NCI-H1105 (cell line): Measurements from ENCODE around the gene SLC66A2.

Source experiments
- DNase-seq: peaks from one replicate; lab custom pipeline; 2025; lab: John Stamatoyannopoulos, UW

SLC66A2 gene

DNA sequence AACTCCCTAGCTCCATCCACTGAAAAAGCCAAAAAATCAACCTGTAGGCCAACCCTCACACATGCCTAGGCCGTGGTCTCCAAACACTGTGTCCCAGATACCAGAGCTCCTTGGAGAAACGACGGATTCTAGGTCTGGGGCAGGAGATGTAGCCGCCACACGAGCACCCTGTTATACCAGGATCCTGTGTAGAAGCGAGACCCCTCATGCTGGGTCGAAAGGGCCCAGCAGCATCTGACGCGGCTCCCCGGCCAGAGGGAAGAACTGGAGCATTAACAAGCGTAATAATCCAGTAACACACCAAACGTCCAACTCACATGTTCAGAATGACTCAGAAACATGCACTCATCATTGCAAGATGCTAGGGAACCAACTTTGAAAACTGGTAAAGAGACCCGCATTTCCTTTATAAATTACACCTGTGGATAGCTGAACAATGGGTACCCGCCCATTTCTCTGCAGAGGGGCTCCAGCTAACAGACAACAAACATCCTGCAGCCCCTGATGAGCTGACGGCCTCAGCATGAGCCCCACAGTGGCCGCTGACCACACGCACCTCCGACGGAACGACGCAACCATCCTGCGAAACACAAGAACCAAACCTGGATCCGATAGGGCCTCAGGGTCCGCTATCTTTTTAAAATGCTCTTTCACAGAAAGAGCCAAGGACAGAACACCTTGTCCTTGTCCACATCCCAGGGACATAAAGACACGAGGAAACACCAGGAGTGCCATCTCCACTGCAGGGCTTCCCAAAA lies 14.2 kb downstream of the SLC66A2 start:
- DNase-seq: no peak

GRCh38 chr18:79936641-79937040 lies 14.8 kb downstream of the SLC66A2 start:
- no peak for DNase-seq

DNA sequence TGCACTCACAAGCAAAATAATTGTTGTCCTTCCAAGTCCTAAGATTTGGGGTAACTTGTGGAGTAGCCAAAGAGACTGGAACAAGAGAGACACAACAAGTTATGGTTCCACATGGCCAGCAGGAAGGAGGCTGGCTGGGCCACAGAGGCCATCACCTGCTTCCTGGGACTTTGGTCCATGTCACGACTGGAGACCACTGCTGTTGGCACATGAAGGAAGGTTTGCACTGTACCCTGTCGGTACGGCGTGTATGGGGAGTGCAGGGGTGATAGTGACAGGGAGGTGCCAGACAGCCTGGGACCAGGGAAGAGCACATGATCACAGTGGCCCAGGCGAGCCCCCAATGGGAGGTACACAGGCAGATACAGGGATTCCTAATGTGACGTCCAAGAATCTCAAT lies 15.5 kb downstream of the SLC66A2 start:
- DNase-seq: no peak

GRCh38 chr18:79935499-79935898 lies 16.0 kb downstream of the SLC66A2 start:
- DNase-seq: no peak

DNA sequence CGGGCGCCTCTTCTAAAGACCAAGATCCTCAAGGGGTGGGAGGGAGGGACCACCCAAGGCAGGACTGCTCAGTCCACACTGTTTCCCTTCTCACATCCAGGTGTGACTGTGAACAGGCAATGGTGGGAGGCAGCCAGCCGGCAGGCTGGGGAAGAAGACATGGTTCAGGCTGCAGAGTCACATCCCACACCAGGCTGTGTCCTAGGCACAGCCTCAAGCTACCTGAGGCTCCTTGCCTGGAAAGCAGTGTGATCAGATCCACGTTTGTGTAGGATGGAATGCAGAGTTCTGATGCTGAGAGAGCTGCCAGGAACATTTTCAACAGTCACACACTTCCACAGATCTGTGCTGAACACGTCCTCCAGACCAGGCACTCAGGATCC lies 16.4 kb downstream of the SLC66A2 start:
- DNase-seq: no peak

GRCh38 chr18:79934311-79935097 lies 16.9 kb downstream of the SLC66A2 start:
- DNase-seq: no peak

DNA sequence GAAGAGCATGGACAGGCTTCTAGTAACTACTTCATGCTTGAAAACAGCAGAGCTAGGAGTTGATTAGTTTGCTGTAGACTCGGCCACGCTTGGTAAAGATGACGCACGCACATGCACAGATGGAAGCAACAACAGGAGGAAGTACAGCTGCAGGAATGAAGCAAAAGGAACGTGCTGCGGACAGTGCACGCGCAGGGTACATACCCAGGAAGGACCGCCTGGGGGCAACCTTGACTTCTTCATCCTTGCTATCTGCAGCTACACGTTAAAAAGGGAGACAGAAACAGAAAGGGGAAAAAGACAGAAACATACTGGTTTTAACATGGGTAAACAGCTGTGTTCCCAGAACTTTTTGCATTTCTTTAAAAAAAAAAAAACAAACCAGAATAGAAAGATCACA lies 17.7 kb downstream of the SLC66A2 start:
- DNase-seq: no peak

- no peak for DNase-seq
Observed at GRCh38 chr18:79932907-79933306, 18.5 kb downstream of the SLC66A2 start.

GRCh38 chr18:79931475-79931874 lies 20.0 kb downstream of the SLC66A2 start:
- no peak for DNase-seq

- DNase-seq: no peak
Observed at GRCh38 chr18:79930020-79930642, 21.3 kb downstream of the SLC66A2 start.

- no peak for DNase-seq
Observed at GRCh38 chr18:79928563-79928960, 22.9 kb downstream of the SLC66A2 start.

DNA sequence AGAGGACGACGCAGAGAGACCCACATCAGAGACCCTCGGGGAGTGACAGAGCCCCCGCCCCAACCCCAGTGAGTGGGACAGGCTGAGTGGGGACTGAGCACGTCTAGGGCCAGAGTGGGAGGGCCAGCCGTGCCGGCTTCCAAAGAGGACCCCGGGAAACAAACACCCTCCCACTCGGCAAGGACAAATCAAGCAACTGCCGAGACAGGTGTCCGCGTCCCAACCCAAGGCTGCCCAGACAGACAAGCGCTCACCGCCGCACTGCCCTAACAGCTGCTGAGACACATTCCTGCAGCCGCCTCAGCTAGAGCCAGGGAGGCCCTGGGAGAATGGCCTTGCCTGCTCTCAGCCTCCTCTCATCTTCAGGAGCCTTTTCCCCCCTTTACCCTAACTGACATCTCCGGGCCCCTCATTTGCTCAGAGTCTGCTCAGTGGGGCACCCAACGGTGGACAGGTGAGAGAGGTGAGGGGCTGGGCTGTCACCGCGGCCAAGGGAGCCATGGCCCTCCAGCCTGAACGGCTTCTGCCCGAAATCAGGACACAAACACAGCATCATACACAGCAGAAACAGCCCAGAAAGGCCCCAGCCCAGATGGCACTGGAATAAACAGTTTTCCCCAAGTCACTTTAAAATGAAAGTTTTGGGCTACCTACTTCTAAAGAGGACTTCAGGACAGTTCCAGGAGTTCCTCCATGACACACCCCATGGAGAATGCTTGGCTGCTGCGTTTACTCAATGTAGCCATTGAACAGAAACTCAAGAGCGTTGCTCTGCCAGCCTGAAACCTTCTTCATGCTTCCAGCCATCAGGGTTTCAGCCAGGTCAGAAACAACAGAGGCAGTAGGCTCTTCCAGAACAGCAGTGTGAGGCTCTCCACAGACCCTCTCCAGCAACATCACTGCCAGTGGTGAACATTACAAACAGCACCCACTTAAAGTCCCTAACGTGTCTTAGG lies 23.6 kb downstream of the SLC66A2 start:
- no peak for DNase-seq

- DNase-seq: no peak
Observed at GRCh38 chr18:79926715-79927606, 24.5 kb downstream of the SLC66A2 start.

GRCh38 chr18:79926306-79926705 lies 25.1 kb downstream of the SLC66A2 start:
- no peak for DNase-seq

- DNase-seq: peak; percentile 88
Observed at GRCh38 chr18:79924814-79925731, 26.4 kb downstream of the SLC66A2 start.

DNA sequence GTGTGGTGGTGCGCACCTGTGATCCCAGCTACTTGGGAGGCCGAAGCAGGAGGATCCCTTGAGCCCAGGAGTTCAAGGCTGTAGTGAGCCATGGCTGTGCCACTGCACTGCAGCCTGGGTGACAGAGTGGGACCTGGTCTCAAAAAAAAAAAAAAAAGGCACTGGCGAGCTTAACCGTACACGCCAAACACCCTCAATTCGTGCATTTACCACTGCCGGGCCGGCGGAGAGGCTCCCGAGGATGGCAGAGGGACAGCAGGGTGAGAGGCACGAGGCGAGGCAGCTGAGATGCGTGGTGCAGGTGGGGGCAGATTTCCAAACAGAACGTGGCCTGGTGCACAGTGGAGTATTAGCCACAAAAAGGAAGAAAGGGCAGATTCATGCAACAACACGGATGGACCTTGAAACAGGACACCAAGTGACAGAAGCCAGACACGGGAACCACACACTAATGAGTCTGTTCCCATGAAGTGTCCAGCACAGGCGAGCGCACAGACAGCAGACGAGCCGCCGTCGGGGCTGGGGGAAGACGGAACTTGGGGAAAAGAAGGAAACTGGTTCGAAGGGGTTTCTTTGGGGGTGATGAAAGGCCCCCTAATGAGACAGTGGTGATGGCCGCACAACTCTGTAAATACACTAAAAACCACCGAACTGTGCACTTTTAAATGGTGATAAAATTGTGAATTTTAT lies 27.4 kb downstream of the SLC66A2 start:
- DNase-seq: no peak

DNA sequence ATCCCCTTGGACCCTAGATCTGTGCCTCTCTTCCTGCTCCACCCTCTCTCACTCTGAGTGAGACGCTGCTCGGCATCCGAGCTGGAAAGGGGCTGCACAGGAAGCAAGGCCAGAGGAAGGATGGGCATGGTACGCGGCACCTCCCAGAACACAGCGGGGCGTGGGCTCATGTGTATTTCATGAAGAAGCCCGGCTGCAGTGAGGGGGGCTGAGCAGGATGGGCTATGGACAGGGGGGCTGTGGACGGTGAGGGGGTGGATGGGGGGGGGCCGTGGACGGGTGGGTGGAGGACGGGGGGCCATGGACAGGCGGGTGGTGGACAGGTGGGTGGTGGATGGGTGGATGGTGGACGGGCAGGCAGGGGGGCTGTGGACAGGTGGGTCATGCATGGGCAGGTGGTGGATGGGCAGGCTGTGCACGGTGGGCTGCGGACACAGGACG lies 28.5 kb downstream of the SLC66A2 start:
- DNase-seq: no peak

DNA sequence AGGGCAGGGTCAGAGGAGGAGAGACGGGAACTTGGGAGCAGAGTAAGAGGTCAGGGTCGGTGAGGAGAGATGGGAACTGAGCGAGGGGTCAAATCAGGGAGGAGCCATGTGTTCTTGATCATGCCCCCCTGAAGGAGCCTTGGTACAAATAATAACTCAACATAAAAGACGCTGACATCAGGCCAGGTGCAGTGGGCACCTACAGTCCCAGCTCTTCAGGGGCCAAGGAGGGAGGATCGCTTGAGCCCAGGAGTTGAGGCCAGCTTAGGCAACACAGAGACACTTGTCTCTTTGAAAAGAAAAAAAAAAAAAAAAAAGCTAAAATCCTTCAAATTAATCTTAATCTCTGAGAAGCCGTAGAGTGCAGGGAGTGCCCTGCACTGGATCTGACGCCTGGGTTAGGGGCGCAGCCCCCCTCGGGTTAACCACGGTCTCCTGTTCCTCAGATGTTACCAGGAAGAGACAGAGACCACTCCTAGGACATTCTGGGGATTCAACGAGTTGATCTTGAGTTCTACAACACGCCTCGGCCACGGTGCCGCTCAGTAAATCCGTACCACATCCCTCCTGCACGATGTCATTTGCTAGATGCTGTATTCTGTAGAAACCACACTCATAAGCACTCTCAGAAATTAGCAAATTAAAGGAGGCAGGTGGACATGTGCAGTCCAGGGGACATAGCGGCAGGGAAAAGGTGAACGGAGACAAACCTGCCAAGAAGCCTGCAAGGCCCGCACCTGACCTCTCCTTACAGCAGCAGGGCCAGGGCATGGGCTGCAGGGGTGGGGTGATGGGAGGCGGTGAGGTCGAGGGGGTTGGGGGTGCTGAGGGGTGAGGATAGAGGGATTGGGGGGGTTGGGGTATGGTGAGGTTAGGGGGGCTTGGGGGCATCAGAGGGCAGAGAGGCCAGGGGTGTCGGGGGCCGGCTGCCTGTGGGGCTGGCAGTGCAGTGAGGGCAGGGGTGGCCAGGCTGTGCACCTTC lies 29.2 kb downstream of the SLC66A2 start:
- no peak for DNase-seq
